Right atrium auricular region (tissue), 2 donors: Measurements from ENCODE around the gene CDC25C. TPM values are rescaled to one million over a fixed set of nuclear protein-coding genes. Genes with fewer than 3 reads are reported as not detected.
"Not testable (repeated sequence)": the region's sequence is repeated elsewhere in the genome, so short reads cannot be mapped to it uniquely, and the experiment has no call there.

Experiments used
- DNase-seq: peaks from one replicate; pipeline ENCODE4 v3.0.0-alpha.2; 2019; ENCODE audit warnings: low spot score
- H3K27ac ChIP-seq, 2 donors: fragments of 200-600 bp; sonication (generic); 1 replicate in 1 of 2; 2 replicates in 1 of 2; pipeline ENCODE4 v1.5.1; 2016 to 2019
- H3K27me3 ChIP-seq, 2 donors: fragments of 200-600 bp; sonication (generic); one replicate each; pipeline versions ENCODE4 v1.5.1 to v1.6.0; 2017 to 2019
- H3K36me3 ChIP-seq: fragments of 200-600 bp; sonication (generic); one replicate; pipeline ENCODE4 v1.5.1; 2016
- H3K4me1 ChIP-seq, 2 donors: fragments of 200-600 bp; sonication (generic); one replicate each; pipeline versions ENCODE4 v1.5.1 to v1.6.0; 2017 to 2019
- H3K4me3 ChIP-seq, 2 donors: fragments of 200-600 bp; sonication (generic); 1 replicate in 1 of 2; 2 replicates in 1 of 2; pipeline ENCODE4 v1.5.1; 2017 to 2019; ENCODE audit warnings: mild to moderate bottlenecking in 1 of 2, moderate library complexity in 1 of 2
- H3K9me3 ChIP-seq, 2 donors: fragments of 200-600 bp; sonication (generic); one replicate each; pipeline ENCODE4 v1.5.1; 2019
- CTCF ChIP-seq, 2 donors: fragments of 200-600 bp; sonication (generic); IDR thresholded peaks; one replicate each; pipeline ENCODE4 v1.5.1; 2019; ENCODE audit warnings: antibody characterized with exemption in 2 of 2
- total RNA-seq, 2 donors: library from RNA; depleted of rRNA; stranded (reverse); fragments of >200 nt; gene quantifications; one replicate each; pipeline ENCODE4 v1.1.0, GENCODE V29; 2016

The CDC25C gene
- total RNA-seq, 2 donors from 2014 or later: 0.30 TPM; not detected in 1

DNA sequence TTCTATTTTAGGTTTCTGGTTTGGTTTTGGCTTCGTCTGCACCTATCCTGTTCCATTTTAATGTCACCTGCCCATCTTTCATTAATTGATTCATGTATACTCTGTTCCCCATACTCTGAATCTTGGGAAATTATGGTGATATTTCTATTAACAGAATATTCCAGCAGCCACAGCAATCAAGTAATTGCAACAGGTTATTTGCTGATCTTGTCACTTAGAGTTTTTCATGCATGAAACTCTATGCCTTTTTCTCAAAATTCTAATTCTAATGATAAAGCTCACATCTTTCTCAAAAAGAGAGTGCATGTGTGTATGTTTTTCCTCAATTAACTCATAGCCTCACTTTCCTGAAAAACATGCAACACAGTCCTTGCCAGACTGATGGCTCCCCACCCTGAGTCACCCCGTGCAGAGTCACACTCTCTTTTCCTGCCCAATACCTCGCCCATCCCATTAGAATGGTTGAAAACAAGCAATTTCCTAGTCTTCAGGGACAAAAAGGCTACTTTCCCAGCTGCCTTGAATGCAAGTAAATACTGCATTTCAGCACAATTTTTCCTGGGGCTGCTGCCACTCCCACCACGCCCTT, 72.8 kb downstream of the CDC25C start:
- no peaks in the 10 kb centered on the region for H3K27me3 ChIP-seq
- H3K4me3 ChIP-seq: no peak overlapping the region
- no peaks in the 10 kb centered on the region for H3K36me3 ChIP-seq
- no peaks in the 10 kb centered on the region for H3K9me3 ChIP-seq
- DNase-seq: no peak
- no peaks in the 10 kb centered on the region for H3K4me1 ChIP-seq
- no peak for TF ChIP-seq CTCF (IDR thresholded peaks at IDR 0.05)
- H3K27ac ChIP-seq: no peak overlapping the region

- H3K4me1 ChIP-seq: no peaks in the 10 kb centered on the region
- no peaks in the 10 kb centered on the region for H3K9me3 ChIP-seq
- no peak for TF ChIP-seq CTCF (IDR thresholded peaks at IDR 0.05)
- no peak overlapping the region for H3K27ac ChIP-seq
- no peak for DNase-seq
- H3K27me3 ChIP-seq: no peaks in the 10 kb centered on the region
- H3K36me3 ChIP-seq: no peaks in the 10 kb centered on the region
- H3K4me3 ChIP-seq: no peak overlapping the region
These were observed 74.0 kb downstream of the CDC25C start for GRCh38 chr5:138257583-138257982.

GRCh38 chr5:138252944-138253343, 78.7 kb downstream of the CDC25C start:
- Histone ChIP-seq H3K36me3 (no peaks in the 10 kb centered on the region), H3K4me1 (no peaks in the 10 kb centered on the region), H3K9me3 (no peaks in the 10 kb centered on the region), H3K27ac (no peak overlapping the region), H3K4me3 (no peak overlapping the region), H3K27me3 (no peaks in the 10 kb centered on the region)
- no peak for TF ChIP-seq CTCF (IDR thresholded peaks at IDR 0.05)
- DNase-seq: no peak

DNA sequence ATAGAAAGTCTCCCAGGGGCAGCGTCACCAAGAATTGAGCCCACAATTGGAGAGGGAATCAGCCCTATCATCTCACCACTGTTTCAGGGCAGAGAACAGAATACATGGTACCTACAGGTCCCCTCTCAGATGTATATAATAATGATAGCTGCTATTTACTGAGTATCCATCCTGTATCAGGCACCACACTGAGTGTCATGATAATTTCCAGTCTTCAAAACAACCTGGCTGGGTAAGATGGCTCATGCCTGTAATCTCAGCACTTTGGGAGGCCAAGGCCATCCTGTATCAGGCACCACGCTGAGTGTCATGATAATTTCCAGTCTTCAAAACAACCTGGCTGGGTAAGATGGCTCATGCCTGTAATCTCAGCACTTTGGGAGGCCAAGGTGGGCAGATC, 83.8 kb downstream of the CDC25C start:
- H3K36me3 ChIP-seq, H3K27ac ChIP-seq, H3K27me3 ChIP-seq, H3K4me1 ChIP-seq, H3K9me3 ChIP-seq, DNase-seq, H3K4me3 ChIP-seq: not testable (repeated sequence)

GRCh38 chr5:138246822-138247221, 84.8 kb downstream of the CDC25C start:
- no peaks in the 10 kb centered on the region for H3K27me3 ChIP-seq
- no peak for TF ChIP-seq CTCF (IDR thresholded peaks at IDR 0.05)
- H3K4me1 ChIP-seq: peaks cover 0 to 6% of the 10 kb centered on the region in 2 donors
- no peak overlapping the region for H3K27ac ChIP-seq
- no peaks in the 10 kb centered on the region for H3K9me3 ChIP-seq
- DNase-seq: no peak
- H3K36me3 ChIP-seq: no peaks in the 10 kb centered on the region
- no peak overlapping the region for H3K4me3 ChIP-seq

GRCh38 chr5:138246334-138246733, 85.3 kb downstream of the CDC25C start:
- TF ChIP-seq CTCF (IDR thresholded peaks at IDR 0.05): no peak
- H3K4me3 ChIP-seq: no peak overlapping the region
- peaks cover 0 to 11% of the 10 kb centered on the region in 2 donors for H3K4me1 ChIP-seq
- H3K27me3 ChIP-seq: no peaks in the 10 kb centered on the region
- no peak for DNase-seq
- H3K9me3 ChIP-seq: no peaks in the 10 kb centered on the region
- H3K36me3 ChIP-seq: no peaks in the 10 kb centered on the region
- no peak overlapping the region for H3K27ac ChIP-seq
